CD4-positive, CD25-positive, alpha-beta regulatory T cell (primary cell): ENCODE results near the gene KRABD2.

Experiments used
- ATAC-seq, 2 donors: fragments of 150-1000 bp; cut with Tn5 transposase; one replicate each; pipeline ENCODE4 v1.10.0; 2021; ENCODE audit warnings: low read depth in 2 of 2, moderate number of reproducible peaks in 2 of 2, moderate library complexity in 1 of 2
- DNase-seq, 3 donors: peaks; one replicate each; pipeline versions ENCODE4 v3.0.0 to v3.0.0-alpha.2; 2012 to 2022; ENCODE audit warnings: mixed read lengths in 1 of 3
- H3K27ac ChIP-seq: one replicate; pipeline ENCODE4 v1.7.0; 2013; ENCODE audit warnings: mild to moderate bottlenecking, low read length; ENCODE audit not compliant: insufficient read depth, poor library complexity, severe bottlenecking
- H3K27me3 ChIP-seq: one replicate; pipeline ENCODE4 v1.7.0; 2013; ENCODE audit warnings: low read length; ENCODE audit not compliant: control insufficient read depth, insufficient read depth
- H3K36me3 ChIP-seq: one replicate; pipeline ENCODE4 v1.7.0; 2013; ENCODE audit warnings: mild to moderate bottlenecking, low read length, moderate library complexity; ENCODE audit not compliant: control insufficient read depth, insufficient read depth
- H3K4me1 ChIP-seq: 2 replicates; pipeline ENCODE4 v1.7.0; 2013; ENCODE audit warnings: mild to moderate bottlenecking, low read length; ENCODE audit not compliant: insufficient read depth, control insufficient read depth, poor library complexity, severe bottlenecking
- H3K4me3 ChIP-seq: one replicate; pipeline ENCODE4 v1.7.0; 2013; ENCODE audit warnings: low read depth, mild to moderate bottlenecking, low read length, moderate library complexity
- H3K9me3 ChIP-seq, 2 experiments: 1 replicate in 1 of 2; 2 replicates in 1 of 2; pipeline ENCODE4 v1.7.0; 2013; ENCODE audit warnings: low read length in 2 of 2, mild to moderate bottlenecking in 1 of 2, moderate library complexity in 1 of 2; ENCODE audit not compliant: control insufficient read depth in 2 of 2
- H3K27ac Mint-ChIP-seq, 3 donors: one replicate each; pipeline ENCODE4 v1.8.0; 2020 to 2022; ENCODE audit warnings: mild to moderate bottlenecking in 3 of 3, mixed read lengths in 3 of 3, moderate library complexity in 2 of 3
- H3K27me3 Mint-ChIP-seq: one replicate; pipeline ENCODE4 v1.8.0; 2022; ENCODE audit warnings: mild to moderate bottlenecking, mixed read lengths
- H3K36me3 Mint-ChIP-seq: one replicate; pipeline ENCODE4 v1.8.0; 2020; ENCODE audit warnings: mixed read lengths
- H3K4me1 Mint-ChIP-seq, 4 donors: one replicate each; pipeline ENCODE4 v1.8.0; 2020 to 2022; ENCODE audit warnings: mixed read lengths in 4 of 4, mild to moderate bottlenecking in 1 of 4
- H3K4me3 Mint-ChIP-seq, 4 donors: one replicate each; pipeline ENCODE4 v1.8.0; 2020 to 2022; ENCODE audit warnings: mild to moderate bottlenecking in 4 of 4, mixed read lengths in 4 of 4, moderate library complexity in 3 of 4
- H3K9me3 Mint-ChIP-seq, 7 donors: one replicate each; pipeline ENCODE4 v1.8.0; 2020 to 2022; ENCODE audit warnings: mixed read lengths in 7 of 7, mild to moderate bottlenecking in 3 of 7, moderate library complexity in 2 of 7

Gene KRABD2

DNA sequence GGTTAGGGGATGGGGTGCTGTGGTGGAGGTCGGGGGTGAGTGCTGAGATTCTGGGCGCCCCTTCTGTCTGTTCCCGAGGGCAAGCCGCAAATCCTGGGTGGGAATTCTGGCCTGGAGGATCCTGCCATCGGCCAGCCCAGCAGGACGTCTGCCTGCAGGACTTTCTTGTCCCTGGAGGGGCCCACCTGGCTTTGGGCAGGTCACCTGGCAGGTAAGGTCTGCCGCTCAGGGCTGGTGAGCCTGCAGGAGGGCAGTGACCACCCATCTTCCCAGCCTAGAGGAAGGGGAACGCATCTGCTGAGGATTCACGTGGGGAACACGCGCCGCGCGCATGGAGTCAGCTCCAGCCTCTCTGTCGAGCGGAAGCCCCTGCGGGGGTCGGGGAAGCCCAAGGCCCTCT, 15.8 kb upstream of the KRABD2 start:
- Mint-ChIP-seq H3K4me1 (peaks cover 0 to 23% (median 16%) of the 10 kb centered on the region in 4 donors), H3K9me3 (peaks cover 0 to 1% (median 0%) of the 10 kb centered on the region in 7 donors), H3K27me3 (peaks cover 15% of the 10 kb centered on the region), H3K36me3 (no peaks in the 10 kb centered on the region), H3K27ac (peak overlapping the region in 1 of 3 donors; percentile 23), H3K4me3 (no peak overlapping the region)
- H3K4me3 ChIP-seq = no peak overlapping the region
- DNase-seq = no peak
- no peaks in the 10 kb centered on the region for H3K9me3 ChIP-seq
- no peaks in the 10 kb centered on the region for H3K36me3 ChIP-seq
- H3K27ac ChIP-seq = no peak overlapping the region
- H3K27me3 ChIP-seq = no peaks in the 10 kb centered on the region
- peaks cover 13% of the 10 kb centered on the region for H3K4me1 ChIP-seq
- ATAC-seq = no peak

DNA sequence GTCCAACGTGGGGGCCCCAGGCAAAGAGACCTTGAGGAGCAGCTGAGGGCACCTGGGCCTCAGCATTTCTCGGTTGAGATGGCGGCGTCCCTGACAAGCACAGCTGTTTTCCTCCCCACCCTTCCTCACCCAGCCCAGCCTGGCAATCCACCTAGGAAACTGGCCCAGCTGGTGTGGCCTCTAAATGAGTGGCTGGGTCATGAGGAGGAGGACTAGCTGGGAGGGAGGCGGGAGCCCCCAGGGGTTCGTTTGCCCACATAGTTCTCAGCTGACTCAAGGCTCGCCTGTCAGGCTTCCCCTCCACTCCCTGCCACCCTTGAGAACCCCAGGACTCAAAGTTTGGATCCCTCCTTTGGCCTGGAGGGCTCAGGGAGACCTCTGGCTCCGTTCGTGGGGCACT, 15.2 kb upstream of the KRABD2 start:
- H3K36me3 ChIP-seq = no peaks in the 10 kb centered on the region
- no peaks in the 10 kb centered on the region for H3K27me3 ChIP-seq
- no peaks in the 10 kb centered on the region for H3K9me3 ChIP-seq
- peaks cover 0 to 23% (median 18%) of the 10 kb centered on the region in 4 donors for H3K4me1 Mint-ChIP-seq
- H3K9me3 Mint-ChIP-seq = peaks cover 0 to 3% (median 0%) of the 10 kb centered on the region in 7 donors
- H3K4me3 Mint-ChIP-seq = no peak overlapping the region
- H3K4me1 ChIP-seq = peaks cover 13% of the 10 kb centered on the region
- H3K27ac Mint-ChIP-seq = no peak overlapping the region
- no peak overlapping the region for H3K4me3 ChIP-seq
- no peaks in the 10 kb centered on the region for H3K36me3 Mint-ChIP-seq
- DNase-seq (no peak), ATAC-seq (no peak)
- peaks cover 15% of the 10 kb centered on the region for H3K27me3 Mint-ChIP-seq
- H3K27ac ChIP-seq = no peak overlapping the region

DNA sequence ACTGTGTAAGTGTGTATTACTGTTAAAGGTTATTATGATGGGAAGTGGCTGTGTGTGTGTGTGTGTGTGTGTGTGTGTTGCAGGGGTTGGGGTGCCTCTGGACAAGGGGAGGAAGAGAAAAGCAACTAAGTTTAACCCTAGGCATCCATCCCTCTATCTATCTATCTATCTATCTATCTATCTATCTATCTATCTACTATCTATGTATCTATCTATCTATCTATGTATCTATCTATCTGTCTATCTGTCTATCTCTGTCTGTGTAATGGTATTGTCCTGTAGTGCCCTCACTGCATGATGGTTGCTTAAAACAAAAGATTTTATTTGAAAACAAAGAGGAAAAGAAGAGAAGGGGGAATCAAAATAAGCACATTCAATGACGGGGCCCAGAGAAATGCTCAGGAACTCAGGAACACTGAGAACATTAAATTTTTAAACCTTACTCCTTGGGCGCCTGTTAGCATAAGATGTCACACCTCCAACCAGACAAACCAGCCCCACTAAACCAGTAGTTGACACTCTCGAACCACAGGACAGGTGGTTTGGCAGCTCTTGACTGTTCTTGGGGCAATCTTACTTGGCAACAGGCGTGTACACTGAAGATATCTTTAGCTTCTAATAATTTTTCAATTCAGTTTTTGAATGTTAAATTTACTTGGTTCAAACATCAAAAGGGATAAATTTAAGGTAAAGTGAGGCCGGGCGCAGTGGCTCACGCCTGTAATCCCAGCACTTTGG, 11.6 kb upstream of the KRABD2 start:
- no peaks in the 10 kb centered on the region for H3K36me3 ChIP-seq
- H3K4me3 ChIP-seq = no peak overlapping the region
- H3K27ac ChIP-seq = no peak overlapping the region
- peaks cover 1% of the 10 kb centered on the region for H3K36me3 Mint-ChIP-seq
- ATAC-seq (no peak), DNase-seq (no peak)
- H3K27me3 Mint-ChIP-seq = no peaks in the 10 kb centered on the region
- peak overlapping the region; percentile 68 to 87 (median 76) for H3K27ac Mint-ChIP-seq
- peak overlapping the region in 1 of 4 donors; percentile 54 for H3K4me3 Mint-ChIP-seq
- H3K9me3 Mint-ChIP-seq = peaks cover 0 to 2% (median 0%) of the 10 kb centered on the region in 7 donors
- H3K9me3 ChIP-seq = no peaks in the 10 kb centered on the region
- H3K4me1 Mint-ChIP-seq = peaks cover 2 to 27% (median 17%) of the 10 kb centered on the region in 4 donors
- no peaks in the 10 kb centered on the region for H3K27me3 ChIP-seq
- H3K4me1 ChIP-seq = peaks cover 8% of the 10 kb centered on the region

DNA sequence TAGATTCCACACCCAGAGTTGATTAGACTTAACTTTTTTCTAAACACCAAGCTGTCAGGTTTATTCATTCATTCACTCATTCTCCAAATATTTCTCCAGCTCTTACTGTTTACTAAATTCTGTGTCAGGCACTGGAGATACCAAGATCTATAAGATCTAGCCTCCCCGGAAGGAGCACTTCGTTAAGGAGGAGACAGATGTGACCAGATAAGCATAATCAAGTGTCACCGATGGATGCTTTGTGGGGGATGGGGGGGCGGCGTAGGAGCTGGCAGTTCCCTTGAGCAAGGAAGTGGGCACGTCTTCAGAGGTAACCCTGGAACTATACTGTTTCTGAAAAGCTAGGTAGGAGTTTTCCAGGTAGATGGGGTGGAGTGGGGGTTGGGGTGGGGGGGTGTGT, 10.3 kb upstream of the KRABD2 start:
- DNase-seq (no peak), ATAC-seq (no peak)
- H3K4me3 ChIP-seq = no peak overlapping the region
- Mint-ChIP-seq H3K27ac (peak overlapping the region in 1 of 3 donors; percentile 64), H3K9me3 (peaks cover 0 to 2% (median 0%) of the 10 kb centered on the region in 7 donors), H3K27me3 (no peaks in the 10 kb centered on the region), H3K4me3 (peak overlapping the region; percentile 8 to 70 (median 56)), H3K36me3 (peaks cover 5% of the 10 kb centered on the region), H3K4me1 (peaks cover 5 to 33% (median 22%) of the 10 kb centered on the region in 4 donors)
- peaks cover under 1% of the 10 kb centered on the region for H3K36me3 ChIP-seq
- no peak overlapping the region for H3K27ac ChIP-seq
- H3K9me3 ChIP-seq = no peaks in the 10 kb centered on the region
- no peaks in the 10 kb centered on the region for H3K27me3 ChIP-seq
- peaks cover 13% of the 10 kb centered on the region for H3K4me1 ChIP-seq

DNA sequence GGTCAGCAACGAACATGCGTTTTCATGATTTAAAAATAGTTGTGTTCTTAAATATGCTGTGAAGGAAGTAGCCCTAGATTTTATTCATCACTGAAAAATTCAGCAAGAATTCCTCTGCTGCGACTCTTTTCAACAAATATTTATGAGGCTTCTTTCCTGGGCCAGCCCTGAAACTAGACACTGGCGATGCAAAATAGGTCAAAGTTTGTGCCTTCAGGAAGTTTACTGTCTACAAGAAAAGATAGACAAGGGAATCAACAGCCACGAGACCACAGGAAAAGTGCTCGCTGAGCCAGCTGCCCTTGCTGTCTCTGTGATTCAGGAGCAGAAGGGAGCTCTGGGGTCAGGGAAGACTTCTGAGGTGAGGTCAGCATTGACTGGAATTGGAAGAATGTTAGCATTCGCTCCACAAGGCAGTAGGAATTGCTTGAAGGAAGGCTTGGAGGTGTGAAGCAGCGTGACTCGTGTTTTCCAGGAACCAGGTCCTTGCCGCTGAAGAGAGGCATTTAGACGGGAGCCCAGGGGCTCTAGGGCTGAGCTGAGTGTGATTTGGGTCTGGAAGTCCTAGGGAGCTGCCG, 8.4 kb upstream of the KRABD2 start:
- Histone ChIP-seq H3K4me3 (no peak overlapping the region), H3K36me3 (peaks cover 16% of the 10 kb centered on the region), H3K9me3 (no peaks in the 10 kb centered on the region), H3K27me3 (no peaks in the 10 kb centered on the region), H3K4me1 (peaks cover 32% of the 10 kb centered on the region), H3K27ac (no peak overlapping the region)
- H3K9me3 Mint-ChIP-seq = peaks cover 0 to 2% (median 0%) of the 10 kb centered on the region in 7 donors
- no peak for DNase-seq
- peak overlapping the region; percentile 94 to 97 (median 96) for H3K4me3 Mint-ChIP-seq
- H3K27me3 Mint-ChIP-seq = no peaks in the 10 kb centered on the region
- H3K4me1 Mint-ChIP-seq = peaks cover 9 to 51% (median 34%) of the 10 kb centered on the region in 4 donors
- peak overlapping the region in 2 of 3 donors; percentile 78 to 95 for H3K27ac Mint-ChIP-seq
- no peak for ATAC-seq
- H3K36me3 Mint-ChIP-seq = peaks cover 16% of the 10 kb centered on the region

DNA sequence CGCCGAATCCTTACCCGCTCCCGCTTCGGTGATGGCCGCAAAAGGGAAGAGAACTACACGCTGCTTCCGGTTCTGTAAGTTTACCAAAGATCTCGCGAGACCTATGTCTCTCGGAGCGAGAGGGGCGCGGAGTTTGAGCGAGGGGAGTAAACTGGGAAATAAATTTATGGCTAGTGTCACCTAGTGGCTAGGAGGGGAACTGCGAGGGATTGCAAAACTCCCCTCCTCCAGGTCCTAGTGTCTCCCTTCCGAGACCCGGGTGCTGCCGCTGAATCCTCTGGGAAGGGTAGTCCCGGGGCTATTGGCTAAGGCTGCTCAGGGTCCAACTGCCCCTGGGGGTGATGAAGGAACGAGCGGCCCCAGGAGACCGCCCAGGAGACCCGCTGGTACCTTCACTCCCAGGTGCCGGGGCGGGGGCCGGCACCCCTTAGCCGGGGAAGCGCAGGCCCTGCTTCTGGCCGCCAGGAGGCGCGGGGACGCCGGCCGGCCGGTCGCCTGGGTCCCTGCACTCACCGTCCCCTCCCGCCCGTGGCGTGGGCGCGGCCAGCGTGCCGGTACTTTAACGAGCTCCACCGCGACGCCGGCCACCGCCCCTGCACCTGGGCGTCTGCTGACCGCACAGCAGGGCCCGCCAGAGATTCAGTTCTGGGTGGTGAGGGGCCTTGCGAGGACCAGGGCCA, 6.8 kb upstream of the KRABD2 start, which contains the start of gene RPL26:
Gene RPL26 (minus strand): TSS at position 51 of the 680 bp plus-strand sequence. CDS start 883 bp downstream, outside the sequence.
- Mint-ChIP-seq H3K9me3 (peaks cover 0 to 2% (median 0%) of the 10 kb centered on the region in 7 donors), H3K4me1 (peaks cover 16 to 61% (median 40%) of the 10 kb centered on the region in 4 donors), H3K27ac (peak within 1 kb of the TSS; percentile 92 to 96 (median 95)), H3K36me3 (peaks cover 26% of the 10 kb centered on the region), H3K4me3 (peak within 1 kb of the TSS; percentile 94 to 97 (median 96)), H3K27me3 (no peaks in the 10 kb centered on the region)
- H3K36me3 ChIP-seq = peaks cover 32% of the 10 kb centered on the region
- ATAC-seq (peak; percentile 89 to 92), DNase-seq (peak; percentile 94 to 98 (median 97))
- H3K4me3 ChIP-seq = peak within 1 kb of the TSS; percentile 91
- no peaks in the 10 kb centered on the region for H3K27me3 ChIP-seq
- peak within 1 kb of the TSS; percentile 78 for H3K27ac ChIP-seq
- no peaks in the 10 kb centered on the region for H3K9me3 ChIP-seq
- peaks cover 36% of the 10 kb centered on the region for H3K4me1 ChIP-seq

DNA sequence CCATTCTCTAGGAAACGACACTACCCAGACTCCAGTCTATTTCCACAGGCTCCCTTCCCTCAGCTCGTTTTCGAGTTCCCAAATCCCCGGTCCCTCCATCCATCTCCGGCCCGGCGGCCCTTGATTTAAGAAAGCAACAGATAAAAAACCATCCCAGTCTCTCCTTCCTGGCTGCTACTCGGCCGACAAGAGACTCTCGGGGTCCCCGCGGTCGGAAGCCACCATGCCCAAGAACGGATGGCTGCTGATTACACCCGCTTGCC, 6.3 kb upstream of the KRABD2 start:
- ATAC-seq (no peak), DNase-seq (no peak)
- Mint-ChIP-seq H3K4me1 (peaks cover 16 to 61% (median 39%) of the 10 kb centered on the region in 4 donors), H3K4me3 (peak overlapping the region; percentile 94 to 97 (median 96)), H3K27ac (peak overlapping the region; percentile 81 to 96 (median 95)), H3K36me3 (peaks cover 26% of the 10 kb centered on the region), H3K9me3 (peaks cover 0 to 2% (median 0%) of the 10 kb centered on the region in 7 donors), H3K27me3 (peaks cover under 1% of the 10 kb centered on the region)
- H3K4me1 ChIP-seq = peaks cover 36% of the 10 kb centered on the region
- peaks cover 36% of the 10 kb centered on the region for H3K36me3 ChIP-seq
- no peaks in the 10 kb centered on the region for H3K27me3 ChIP-seq
- no peaks in the 10 kb centered on the region for H3K9me3 ChIP-seq
- peak overlapping the region; percentile 91 for H3K4me3 ChIP-seq
- H3K27ac ChIP-seq = peak overlapping the region; percentile 78
